H1 (cell line): ENCODE measurements around the gene CYP27C1. TPM values are rescaled to one million over a fixed set of nuclear protein-coding genes. Genes with fewer than 3 reads are reported as not detected.

Experiments
- CHD1 ChIP-seq: IDR thresholded peaks from 2 replicates; pipeline ENCODE4 v1.6.1; 2012; ENCODE audit warnings: low read depth, low read length, improper control_type of control experiment
- CHD7 ChIP-seq: fragments of 300-600 bp; sonication (generic); IDR thresholded peaks from 2 replicates; pipeline ENCODE4 v1.7.1; 2012; ENCODE audit warnings: low read length, moderate library complexity, mild to moderate bottlenecking, inconsistent platforms; ENCODE audit not compliant: insufficient replicate concordance
- CTBP2 ChIP-seq: IDR thresholded peaks from 2 replicates; pipeline ENCODE4 v1.7.0; 2011; ENCODE audit warnings: borderline replicate concordance, mild to moderate bottlenecking, moderate library complexity, mixed read lengths, low read length; ENCODE audit not compliant: insufficient read depth, insufficient read length
- MAX ChIP-seq: IDR thresholded peaks from 2 replicates; pipeline ENCODE4 v1.6.1; 2012; ENCODE audit warnings: inconsistent platforms
- PHF8 ChIP-seq: fragments of 200-600 bp; sonication (generic); conservative IDR thresholded peaks from 2 replicates; pipeline ENCODE4 v1.7.1; 2012; ENCODE audit warnings: low read depth, mild to moderate bottlenecking, inconsistent platforms, low read length, moderate library complexity
- RAD21 ChIP-seq, 2 experiments: IDR thresholded peaks in 1 of 2; conservative IDR thresholded peaks in 1 of 2; 2 replicates each; pipeline ENCODE4 v1.6.1; 2011; ENCODE audit warnings: low read depth in 2 of 2, low read length in 2 of 2, improper control_type of control experiment in 1 of 2, inconsistent platforms in 1 of 2, mild to moderate bottlenecking in 1 of 2, moderate library complexity in 1 of 2
- polyA plus RNA-seq, 7 experiments: library from polyadenylated mRNA; depleted of rRNA in 3 of 7; stranded (reverse) in 5 of 7; unstranded in 2 of 7; fragments of >200 nt in 5 of 7; fragments of 200-250 nt in 2 of 7; gene quantifications; 1 replicate in 5 of 7; 2 replicates in 1 of 7; 4 replicates in 1 of 7; pipeline versions ENCODE4 v1.2.1 to v1.2.3, GENCODE V29; 2011 to 2013; ENCODE audit warnings: missing spikeins in 2 of 7, mixed read lengths in 2 of 7
- total RNA-seq: library from RNA; stranded (reverse); fragmentation: NEBNext Ultra II Directional; extraction: Animal tissue kit (Norgen Biotek cat#: 25700); gene quantifications from 2 replicates; pipeline ENCODE4 v1.2.1, GENCODE V29; 2021

Gene CYP27C1
- total and polyA plus RNA-seq, 2 of the 8 experiments (the other 6 are each of a cell fraction or from before 2014, with no cell fraction given), result 1.3 to 3.2 TPM

- no peak for TF ChIP-seq CHD7
- TF ChIP-seq CTBP2, result no peak
- TF ChIP-seq PHF8, result no peak
- 0 out of 2 replicates have a peak, but pooled peaks have one; percentile 7 for TF ChIP-seq MAX
- no peak for TF ChIP-seq CHD1
- TF ChIP-seq RAD21 (IDR thresholded peaks at IDR 0.05 in 1 of 2, conservative IDR thresholded peaks at IDR 0.05 in 1 of 2; ENCODE audit: low read depth in 2 of 2, low read length in 2 of 2), result no peak
These were observed 2.4 kb downstream of the CYP27C1 start (continued) for GRCh38 chr2:127217470-127218325.
